GM12872 (cell line): ENCODE results near the gene CDYL.

Source experiments
- CTCF ChIP-seq: IDR thresholded peaks from 3 replicates; pipeline ENCODE4 v1.5.1; 2011; ENCODE audit warnings: low read depth, mild to moderate bottlenecking, low read length, moderate library complexity; ENCODE audit not compliant: insufficient read depth

CDYL gene

DNA sequence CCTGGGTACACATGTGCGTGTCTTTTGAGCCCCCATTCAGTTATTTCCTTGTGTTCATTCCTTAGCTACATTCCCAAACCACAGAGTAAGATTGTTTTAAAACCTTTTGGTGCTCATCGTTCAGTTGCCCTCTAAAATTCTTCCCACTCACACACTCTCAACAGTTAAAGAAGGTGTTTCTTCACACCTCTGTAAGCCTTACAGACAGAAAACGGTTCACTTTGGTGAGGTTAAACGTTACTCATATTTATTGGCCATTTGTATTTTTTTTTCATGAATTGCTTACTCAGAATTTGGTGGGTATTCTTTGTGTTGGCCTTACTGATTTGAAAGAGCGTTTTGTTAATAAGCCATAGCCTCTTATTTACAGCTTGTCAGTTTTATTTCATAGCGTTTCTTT is 97.7 kb downstream of the CDYL start:
- no peak for TF ChIP-seq CTCF

DNA sequence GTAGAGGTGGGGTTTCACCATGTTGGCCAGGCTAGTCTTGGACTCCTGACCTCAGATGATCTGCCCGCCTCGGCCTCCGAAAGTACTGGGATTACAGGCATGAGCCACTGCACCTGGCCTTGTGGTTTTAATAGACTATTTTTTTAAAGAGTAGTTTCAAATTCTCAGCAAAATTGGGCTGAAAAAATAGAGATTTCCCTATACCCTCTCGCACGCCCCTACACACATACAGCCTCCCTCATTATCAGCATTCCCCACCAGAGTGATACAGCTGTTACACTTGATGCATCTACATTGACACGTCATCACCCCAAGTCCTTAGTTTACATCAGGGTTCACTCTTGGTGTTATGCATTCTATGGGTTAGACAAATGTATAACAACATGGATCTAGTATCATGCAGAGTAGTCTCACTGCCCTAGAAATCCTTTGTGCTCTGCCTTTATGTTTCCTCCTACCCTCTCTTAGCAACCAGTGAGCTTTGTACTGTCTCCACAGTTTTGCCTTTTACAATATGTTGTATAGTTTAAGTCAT is 103.6 kb downstream of the CDYL start:
- TF ChIP-seq CTCF: no peak

- TF ChIP-seq CTCF: no peak
Measured at GRCh38 chr6:4880363-4880762, 104.2 kb downstream of the CDYL start.

GRCh38 chr6:4883298-4883697 is 107.1 kb downstream of the CDYL start:
- TF ChIP-seq CTCF: no peak

GRCh38 chr6:4884646-4885340 is 108.6 kb downstream of the CDYL start:
- no peak for TF ChIP-seq CTCF

- TF ChIP-seq CTCF: no peak
Measured at GRCh38 chr6:4885341-4885933, 109.2 kb downstream of the CDYL start.

GRCh38 chr6:4888841-4889240 is 112.6 kb downstream of the CDYL start:
- TF ChIP-seq CTCF: no peak
